CD1c-positive myeloid dendritic cell (primary cell): ENCODE data around the gene ELSPBP1.
"Not testable (repeated sequence)": the region's sequence is repeated elsewhere in the genome, so short reads cannot be mapped to it uniquely, and the experiment has no call there.

Source experiments
- DNase-seq: peaks from one replicate; pipeline ENCODE4 v3.0.0-alpha.2; 2016; ENCODE audit errors: extremely low spot score

ELSPBP1 gene

DNA sequence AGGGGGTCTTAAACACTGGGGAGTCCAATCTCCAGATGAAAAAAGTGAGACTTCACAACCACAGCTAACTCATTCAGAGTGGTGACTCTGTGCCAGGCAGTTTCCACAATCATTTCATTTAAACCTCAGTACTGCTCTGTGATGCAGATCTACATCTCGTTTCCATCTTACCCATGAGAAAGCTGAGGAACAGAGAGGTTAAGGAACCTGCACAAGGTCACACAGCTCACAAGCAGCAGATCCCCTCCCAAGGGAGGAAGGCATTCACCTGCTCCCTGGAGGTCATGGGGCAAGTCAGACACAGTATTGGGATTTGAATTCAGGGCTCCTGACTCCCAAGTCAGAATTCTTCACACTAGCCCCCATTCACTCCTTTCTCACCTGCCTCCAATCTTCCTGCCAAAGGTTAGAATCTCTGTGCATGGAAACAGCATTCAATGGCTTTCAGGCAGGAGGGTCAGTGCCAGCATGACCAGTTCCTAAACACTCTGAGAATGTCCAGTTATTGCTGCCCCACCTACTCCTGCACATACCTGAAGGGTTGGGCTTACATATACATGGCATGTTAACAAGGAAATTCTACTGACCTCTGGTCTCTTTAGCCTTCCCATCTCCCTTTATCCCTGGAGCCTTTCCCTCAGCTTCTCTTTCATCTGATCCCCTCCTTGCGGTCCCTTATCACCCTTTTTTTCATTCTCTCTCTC lies 47.6 kb downstream of the ELSPBP1 start:
- DNase-seq: no peak

DNA sequence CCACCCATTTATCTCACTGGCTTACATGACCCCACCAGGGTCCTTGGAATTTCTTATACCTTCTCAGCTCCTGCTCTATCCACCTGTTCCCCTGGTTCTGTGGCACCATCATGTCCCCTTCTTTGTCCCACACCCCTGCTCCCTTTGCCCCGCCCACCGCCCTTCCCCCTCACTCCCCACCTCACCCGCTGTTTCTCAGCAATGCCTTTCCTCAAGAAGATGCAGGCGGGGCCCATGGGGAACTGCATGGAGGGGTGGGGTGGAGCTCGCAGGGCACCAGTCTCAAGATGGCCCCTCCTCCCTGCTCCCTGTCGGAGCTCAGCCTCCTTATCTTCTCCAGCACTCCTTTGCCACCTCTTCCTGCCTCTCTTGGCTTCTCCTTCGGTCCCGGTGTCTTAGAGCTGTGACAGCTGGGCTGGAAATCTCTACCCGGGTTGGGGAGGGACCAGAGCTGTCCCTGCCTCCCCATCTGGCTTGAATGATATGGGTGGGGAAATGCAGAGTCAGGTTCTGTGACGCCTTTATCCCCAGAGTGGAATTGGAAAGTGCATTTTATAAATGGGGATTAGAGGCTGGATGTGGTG lies 49.3 kb downstream of the ELSPBP1 start, which contains the start of gene CABP5:
TSS of gene CABP5 (minus strand) at position 405 of the 584 bp plus-strand sequence. CDS start at position 248, 157 bp downstream.
- DNase-seq: no peak

DNA sequence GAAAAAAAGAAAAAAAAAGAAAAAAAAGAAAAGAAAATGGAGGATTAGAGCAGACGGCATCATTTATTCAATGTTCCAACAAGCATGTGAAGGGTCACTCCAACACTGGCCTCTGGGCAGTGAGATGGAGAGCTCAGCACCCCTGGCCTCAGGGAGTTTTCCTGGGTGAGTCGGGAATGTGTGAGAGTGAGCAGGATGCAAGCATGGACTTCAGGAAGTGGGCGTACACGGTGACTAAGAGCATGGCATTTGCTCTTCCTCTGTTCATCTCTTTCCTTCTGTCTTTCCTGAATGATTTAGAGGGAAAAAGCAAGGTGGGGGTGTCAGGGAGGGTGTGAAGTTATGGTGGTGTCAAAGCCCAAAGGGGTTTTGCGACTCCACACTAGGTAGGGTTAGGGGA lies 50.1 kb downstream of the ELSPBP1 start:
- no peak for DNase-seq

DNA sequence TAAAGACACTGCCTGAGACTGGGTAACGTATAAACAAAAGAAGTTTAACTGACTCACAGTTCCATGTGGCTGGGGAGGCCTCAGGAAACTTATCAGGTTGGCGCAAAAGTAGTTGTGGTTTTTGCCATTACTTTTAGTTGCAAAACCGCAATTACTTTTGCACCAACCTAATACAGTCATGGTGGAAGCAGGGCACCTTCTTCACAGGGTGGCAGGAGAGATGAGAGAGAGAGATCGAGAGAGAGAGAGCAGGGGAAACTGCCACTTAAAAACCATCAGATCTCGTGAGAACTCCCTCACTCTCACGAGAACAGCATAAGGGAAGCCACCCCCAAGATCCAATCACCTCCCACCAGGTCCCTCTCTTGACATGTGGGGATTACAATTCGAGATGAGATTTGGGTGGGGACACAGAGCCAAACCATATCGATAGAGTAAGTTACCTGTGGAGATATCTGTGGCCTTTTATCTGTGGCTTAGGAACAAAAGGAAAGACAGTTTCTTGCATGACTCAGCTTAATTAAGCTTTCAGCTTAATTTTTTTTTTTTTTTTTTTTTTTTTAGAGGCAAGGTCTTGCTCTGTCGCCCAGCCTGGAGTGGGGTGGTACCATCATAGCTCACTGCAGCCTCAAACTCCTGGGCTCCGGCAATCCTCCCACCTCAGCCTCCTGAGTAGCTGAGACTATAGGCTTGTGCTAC lies 57.1 kb downstream of the ELSPBP1 start:
- DNase-seq: no peak

DNA sequence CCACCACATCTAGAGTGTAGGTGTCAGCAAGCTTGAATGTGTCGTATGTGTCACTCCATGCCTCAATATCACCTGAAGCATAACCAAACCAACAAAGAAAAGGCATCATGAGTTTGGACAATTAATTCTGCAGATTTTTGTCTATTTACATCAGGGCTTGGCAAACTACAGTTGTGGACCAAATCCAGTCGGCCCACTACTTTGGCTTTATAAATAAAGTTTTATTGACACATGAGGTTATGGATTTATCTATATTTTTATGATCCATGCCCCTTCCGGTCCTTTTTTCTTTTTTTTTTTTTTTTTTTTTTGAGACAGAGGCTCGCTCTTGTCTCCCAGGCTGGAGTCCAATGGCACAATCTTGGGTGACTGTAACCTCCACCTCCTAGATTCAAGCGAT lies 58.6 kb downstream of the ELSPBP1 start:
- no peak for DNase-seq

DNA sequence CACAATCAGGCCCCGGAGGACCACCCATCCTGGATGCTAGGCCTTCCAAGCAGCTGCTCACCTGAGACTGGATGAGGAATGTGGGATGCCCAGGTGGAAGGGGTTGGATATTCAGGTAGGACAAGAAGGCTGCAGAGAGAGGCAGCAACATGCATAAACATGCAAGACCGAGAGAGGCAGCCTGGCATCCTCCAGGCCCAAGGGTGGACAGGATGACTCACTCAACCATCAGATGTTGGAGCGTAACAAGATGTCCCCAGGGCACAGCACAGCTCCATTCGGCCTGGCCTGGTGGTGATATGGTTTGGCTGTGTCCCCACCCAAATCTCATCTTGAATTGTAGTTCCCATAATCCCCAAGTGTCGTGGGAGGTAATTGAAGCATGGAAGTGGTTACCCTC lies 59.4 kb downstream of the ELSPBP1 start:
- DNase-seq: no peak

DNA sequence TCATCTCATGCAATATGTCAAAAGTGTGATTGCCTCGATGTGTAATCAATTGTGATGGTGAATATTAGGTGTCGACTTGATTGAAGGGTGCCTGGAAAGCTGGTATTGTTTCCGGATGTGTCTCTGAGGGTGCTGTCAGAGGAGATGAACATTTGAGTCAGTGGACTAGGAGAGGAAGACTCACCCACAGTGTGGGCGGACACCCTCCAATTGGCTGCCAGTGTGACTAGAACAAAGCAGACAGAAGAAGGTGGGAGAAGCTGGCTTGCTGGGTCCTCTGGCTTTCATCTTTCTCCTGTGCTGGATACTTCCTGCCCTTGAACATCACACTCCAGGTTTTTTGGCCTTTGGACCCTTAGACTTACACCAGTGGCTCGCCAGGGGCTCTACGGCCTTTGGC lies 64.9 kb downstream of the ELSPBP1 start:
- DNase-seq: no peak

DNA sequence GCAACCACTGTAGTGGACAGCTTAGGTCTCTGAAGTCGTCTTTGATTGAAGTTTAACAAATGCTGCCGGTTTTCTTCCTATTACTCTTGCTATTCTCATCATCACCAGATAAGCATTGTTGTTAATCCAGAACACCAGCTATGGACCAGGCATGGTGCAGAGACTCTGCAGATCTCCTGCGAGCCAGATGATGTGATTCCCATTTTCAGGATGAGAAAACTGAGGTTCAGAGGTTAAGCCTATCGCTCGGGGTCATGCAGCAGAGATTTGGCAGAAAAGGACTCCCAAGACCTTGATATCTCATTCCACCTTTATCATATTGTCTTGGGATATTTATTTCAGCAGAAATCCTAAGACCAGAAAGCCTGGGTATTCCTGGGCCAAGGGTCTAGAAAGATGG lies 65.9 kb downstream of the ELSPBP1 start:
- no peak for DNase-seq

DNA sequence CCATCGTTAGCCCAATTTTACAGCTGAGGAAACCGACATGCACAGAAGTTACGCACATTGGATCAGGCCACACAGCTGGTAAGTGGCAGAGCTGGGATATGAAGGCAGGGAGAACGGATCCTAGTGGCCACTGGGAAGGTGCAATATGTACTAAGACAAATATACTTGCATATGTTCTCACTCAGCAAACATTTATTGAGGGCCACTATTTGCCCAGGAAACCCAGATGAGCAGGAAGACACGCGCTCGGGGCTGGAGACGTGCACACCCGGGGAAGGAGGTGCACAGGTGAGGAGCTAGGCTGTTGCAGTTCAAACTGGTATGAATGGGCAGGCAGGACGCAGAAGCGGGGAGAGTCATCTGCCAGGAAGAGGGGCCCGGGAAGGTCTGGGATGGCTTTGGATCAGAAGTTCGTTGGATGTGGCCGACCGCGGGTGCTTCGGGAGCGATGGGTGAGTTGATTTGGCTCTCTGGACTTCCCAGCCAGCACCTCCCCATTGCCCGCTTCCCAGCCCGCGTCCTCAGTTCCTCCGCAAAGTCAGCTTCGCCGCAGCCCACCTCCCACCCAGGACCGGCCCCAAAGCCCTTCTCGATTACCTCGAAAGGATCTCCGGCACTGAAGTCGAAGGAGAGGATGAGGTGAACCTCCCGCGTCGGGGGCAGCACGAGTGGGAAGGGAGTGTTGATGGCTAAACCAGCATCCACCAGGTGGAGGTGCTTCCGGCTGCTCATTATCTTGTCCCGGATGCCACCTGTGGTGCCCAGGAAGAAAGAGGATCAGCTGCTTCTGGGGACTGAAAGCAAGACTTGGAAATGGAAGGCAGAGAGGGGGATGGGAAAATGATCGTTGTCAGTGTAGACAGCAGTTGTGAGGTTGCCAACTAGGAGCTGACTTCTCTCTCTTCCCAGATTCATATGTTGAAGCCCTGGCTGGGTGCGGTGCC lies 67.2 kb downstream of the ELSPBP1 start:
- no peak for DNase-seq

DNA sequence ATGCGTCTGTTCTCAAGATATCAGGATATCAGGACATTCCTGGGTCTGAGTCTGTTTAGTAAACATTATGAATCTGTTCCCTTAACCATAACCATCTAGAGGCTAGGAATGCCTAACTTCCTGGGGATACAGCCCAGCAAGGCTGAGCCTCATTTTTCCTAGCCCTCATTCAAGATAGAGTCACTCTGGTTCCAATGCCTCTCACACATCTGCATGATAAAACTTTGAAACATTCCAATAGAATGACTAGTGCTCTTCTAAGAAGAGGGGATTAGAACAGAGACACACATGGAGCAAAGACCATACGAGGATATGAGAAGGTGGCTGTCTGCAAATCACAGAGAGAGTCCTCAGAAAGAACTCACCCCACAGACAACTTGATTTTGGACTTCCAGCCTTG lies 70.1 kb downstream of the ELSPBP1 start:
- DNase-seq: no peak

DNA sequence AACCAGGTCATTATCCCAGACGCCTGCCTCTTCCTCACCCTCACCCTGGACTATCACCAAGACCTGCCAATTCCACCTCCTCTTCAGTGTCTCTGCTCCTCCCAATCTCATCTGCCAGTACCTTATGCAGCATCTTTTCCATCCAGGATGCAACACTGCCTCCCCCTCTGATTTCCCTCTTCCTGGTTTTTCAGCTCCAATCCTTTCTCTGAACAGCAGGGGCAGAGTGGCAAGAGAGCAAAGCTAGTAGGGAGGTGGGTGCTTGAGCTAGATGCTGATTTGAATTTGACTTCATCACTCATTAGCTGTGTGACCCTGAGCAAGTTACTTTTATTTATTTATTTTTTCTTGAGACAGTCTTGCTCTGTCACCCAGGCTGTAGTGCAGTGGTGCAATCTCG lies 75.0 kb downstream of the ELSPBP1 start:
- no peak for DNase-seq

DNA sequence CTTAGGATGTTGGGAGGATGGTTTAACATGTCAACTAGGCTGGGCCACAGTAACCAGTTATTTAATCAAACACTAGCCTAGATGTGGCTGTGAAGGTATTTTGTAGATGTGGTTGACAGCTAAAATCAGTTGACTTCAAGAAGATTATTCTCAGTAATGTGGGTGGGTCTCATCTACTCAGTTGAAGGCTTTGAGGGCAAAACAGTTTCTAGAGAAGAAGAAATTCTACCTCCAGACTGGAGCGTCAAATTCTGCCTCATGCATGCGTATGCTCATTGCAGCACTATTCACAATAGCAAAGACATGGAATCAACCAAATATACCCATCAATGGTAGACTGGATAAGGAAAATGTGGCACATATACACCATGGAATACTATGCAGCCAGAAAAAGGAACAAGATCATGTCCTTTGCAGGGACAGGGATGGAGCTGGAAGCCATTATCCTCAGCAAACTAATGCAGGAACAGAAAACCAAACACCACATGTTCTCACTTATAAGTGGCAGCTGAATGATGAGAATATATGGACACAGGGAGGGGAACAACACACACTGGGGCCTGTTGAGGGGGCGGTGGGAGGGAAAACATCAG lies 75.8 kb downstream of the ELSPBP1 start:
- not testable (repeated sequence) for DNase-seq
